Osteocyte (in vitro differentiated cells): ENCODE measurements around the gene LYPD4. TPM values are rescaled to one million over a fixed set of nuclear protein-coding genes. Genes with fewer than 3 reads are reported as not detected.

ENCODE experiments used
- DNase-seq: peaks from one replicate; pipeline ENCODE4 v3.0.0; 2021; ENCODE audit warnings: mixed read lengths; ENCODE audit not compliant: unreplicated experiment; ENCODE audit errors: extremely low spot score
- H3K27ac Mint-ChIP-seq: one replicate; pipeline ENCODE4 v1.8.0; 2021; ENCODE audit warnings: mild to moderate bottlenecking, mixed read lengths; ENCODE audit not compliant: unreplicated experiment
- H3K27me3 Mint-ChIP-seq: one replicate; pipeline ENCODE4 v1.8.0; 2021; ENCODE audit warnings: mixed read lengths; ENCODE audit not compliant: unreplicated experiment
- H3K36me3 Mint-ChIP-seq: one replicate; pipeline ENCODE4 v1.8.0; 2021; ENCODE audit warnings: mixed read lengths; ENCODE audit not compliant: unreplicated experiment
- H3K4me1 Mint-ChIP-seq: one replicate; pipeline ENCODE4 v1.8.0; 2021; ENCODE audit warnings: mixed read lengths; ENCODE audit not compliant: unreplicated experiment
- H3K4me3 Mint-ChIP-seq: one replicate; pipeline ENCODE4 v1.8.0; 2021; ENCODE audit warnings: mild to moderate bottlenecking, moderate library complexity, mixed read lengths; ENCODE audit not compliant: unreplicated experiment
- H3K9me3 Mint-ChIP-seq: one replicate; pipeline ENCODE4 v1.8.0; 2021; ENCODE audit warnings: mixed read lengths; ENCODE audit not compliant: unreplicated experiment
- CTCF ChIP-seq: fragments of 200-600 bp; sonication (generic); IDR thresholded peaks from 2 replicates; pipeline ENCODE4 v1.5.0; 2021; ENCODE audit warnings: antibody characterized with exemption, mild to moderate bottlenecking, moderate library complexity
- total RNA-seq: library from RNA; stranded (reverse); gene quantifications from 2 replicates; pipeline ENCODE4 v1.2.1, GENCODE V29; 2021

LYPD4 gene
- total RNA-seq, 1 donor from 2014 or later = not detected

- Mint-ChIP-seq H3K27me3 (peaks cover 8% of the 10 kb centered on the region), H3K4me3 (no peak overlapping the region), H3K36me3 (no peaks in the 10 kb centered on the region), H3K9me3 (no peaks in the 10 kb centered on the region), H3K27ac (no peak overlapping the region), H3K4me1 (no peaks in the 10 kb centered on the region)
- TF ChIP-seq CTCF = no peak
- no peak for DNase-seq
Measured at GRCh38 chr19:41815301-41815700, 29.2 kb downstream of the LYPD4 start.

- Mint-ChIP-seq H3K27me3 (peaks cover 8% of the 10 kb centered on the region), H3K27ac (no peak overlapping the region), H3K4me1 (no peaks in the 10 kb centered on the region), H3K9me3 (no peaks in the 10 kb centered on the region), H3K4me3 (no peak overlapping the region), H3K36me3 (no peaks in the 10 kb centered on the region)
- TF ChIP-seq CTCF = no peak
- no peak for DNase-seq
Measured at GRCh38 chr19:41813911-41814310, 30.6 kb downstream of the LYPD4 start.

GRCh38 chr19:41811981-41812380 lies 32.5 kb downstream of the LYPD4 start:
- Mint-ChIP-seq H3K4me1 (no peaks in the 10 kb centered on the region), H3K27me3 (no peaks in the 10 kb centered on the region), H3K4me3 (no peak overlapping the region), H3K9me3 (no peaks in the 10 kb centered on the region), H3K27ac (no peak overlapping the region), H3K36me3 (no peaks in the 10 kb centered on the region)
- TF ChIP-seq CTCF = no peak
- DNase-seq = no peak

- Mint-ChIP-seq H3K36me3 (no peaks in the 10 kb centered on the region), H3K4me1 (no peaks in the 10 kb centered on the region), H3K27ac (no peak overlapping the region), H3K27me3 (no peaks in the 10 kb centered on the region), H3K4me3 (no peak overlapping the region), H3K9me3 (no peaks in the 10 kb centered on the region)
- DNase-seq = no peak
- TF ChIP-seq CTCF = no peak
Measured at GRCh38 chr19:41811036-41811435, 33.4 kb downstream of the LYPD4 start.

- Mint-ChIP-seq H3K27ac (no peak overlapping the region), H3K36me3 (no peaks in the 10 kb centered on the region), H3K4me1 (no peaks in the 10 kb centered on the region), H3K27me3 (no peaks in the 10 kb centered on the region), H3K9me3 (no peaks in the 10 kb centered on the region), H3K4me3 (no peak overlapping the region)
- DNase-seq = no peak
- no peak for TF ChIP-seq CTCF
Measured at GRCh38 chr19:41810301-41810700, 34.2 kb downstream of the LYPD4 start.
